Neuron (in vitro differentiated cells): ENCODE data around the gene MBNL1.

Experiments used
- H2AFZ ChIP-seq: one replicate; pipeline ENCODE4 v1.6.1; 2013; ENCODE audit warnings: low read depth, mild to moderate bottlenecking, inconsistent platforms, low read length, moderate library complexity
- H3K27me3 ChIP-seq: one replicate; pipeline ENCODE4 v1.6.1; 2013; ENCODE audit warnings: low read length; ENCODE audit not compliant: insufficient read depth
- H3K36me3 ChIP-seq: one replicate; pipeline ENCODE4 v1.6.1; 2013; ENCODE audit warnings: low read length; ENCODE audit not compliant: insufficient read depth
- H3K4me1 ChIP-seq: one replicate; pipeline ENCODE4 v1.6.1; 2013; ENCODE audit warnings: low read length; ENCODE audit not compliant: insufficient read depth
- H3K4me3 ChIP-seq: 2 replicates; pipeline ENCODE4 v1.5.1; 2013; ENCODE audit warnings: mild to moderate bottlenecking, low read length, moderate library complexity
- H3K9me3 ChIP-seq: one replicate; pipeline ENCODE4 v1.6.1; 2013; ENCODE audit warnings: low read length

The MBNL1 gene

DNA sequence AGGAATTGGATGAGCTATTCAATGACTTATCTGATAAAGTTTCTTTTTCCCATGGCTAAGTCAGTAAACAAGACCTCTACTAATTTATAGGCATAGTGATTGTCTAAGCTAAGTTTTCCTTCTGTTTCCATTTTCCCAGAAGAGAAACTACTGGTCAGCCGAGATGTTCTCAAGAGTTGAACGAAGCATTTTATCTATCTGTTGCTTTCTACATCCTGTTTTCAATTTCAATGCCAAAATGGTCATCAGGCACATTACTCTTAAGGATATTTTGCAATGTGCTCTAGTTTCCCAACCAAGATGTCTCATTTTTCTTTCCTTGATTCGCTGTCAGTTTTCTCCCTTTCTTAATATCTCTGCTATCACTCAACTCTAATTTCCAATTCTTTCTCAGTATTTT is 228.7 kb downstream of the MBNL1 start:
- Histone ChIP-seq H3K4me1 (no peaks in the 10 kb centered on the region), H3K27me3 (no peaks in the 10 kb centered on the region), H3K36me3 (no peaks in the 10 kb centered on the region), H3K4me3 (no peak overlapping the region), H3K9me3 (no peaks in the 10 kb centered on the region), H2AFZ (no peak overlapping the region)

GRCh38 chr3:152497890-152498289 is 229.2 kb downstream of the MBNL1 start:
- Histone ChIP-seq H2AFZ (no peak overlapping the region), H3K27me3 (no peaks in the 10 kb centered on the region), H3K4me3 (no peak overlapping the region), H3K9me3 (no peaks in the 10 kb centered on the region), H3K36me3 (no peaks in the 10 kb centered on the region), H3K4me1 (no peaks in the 10 kb centered on the region)

GRCh38 chr3:152499791-152500385 is 231.2 kb downstream of the MBNL1 start:
- no peaks in the 10 kb centered on the region for H3K36me3 ChIP-seq
- H3K4me3 ChIP-seq: no peak overlapping the region
- H3K27me3 ChIP-seq: no peaks in the 10 kb centered on the region
- H3K4me1 ChIP-seq: no peaks in the 10 kb centered on the region
- no peaks in the 10 kb centered on the region for H3K9me3 ChIP-seq
- no peak overlapping the region for H2AFZ ChIP-seq

DNA sequence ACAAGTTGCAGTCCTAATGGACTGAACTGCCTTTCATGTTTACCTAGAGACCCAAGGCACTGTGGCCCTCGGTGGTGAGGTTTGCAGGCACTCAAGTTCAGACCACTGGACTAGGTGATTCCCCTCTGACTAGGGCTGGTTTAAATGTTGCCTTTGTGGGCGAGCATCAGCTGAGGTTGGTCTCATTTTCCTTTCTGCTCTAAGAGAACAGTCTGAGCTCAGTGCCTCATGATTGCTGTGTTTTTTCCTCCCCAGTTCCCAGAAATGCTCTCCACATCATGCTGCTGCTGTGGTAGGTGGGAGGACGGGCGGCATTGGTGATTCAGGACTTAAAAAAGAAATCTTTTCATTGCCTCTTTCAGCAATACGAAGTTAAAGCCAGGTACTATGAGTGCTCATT is 237.2 kb downstream of the MBNL1 start:
- Histone ChIP-seq H3K4me1 (no peaks in the 10 kb centered on the region), H3K9me3 (no peaks in the 10 kb centered on the region), H3K36me3 (no peaks in the 10 kb centered on the region), H3K27me3 (no peaks in the 10 kb centered on the region), H2AFZ (no peak overlapping the region), H3K4me3 (no peak overlapping the region)

GRCh38 chr3:152508705-152509104 is 240.0 kb downstream of the MBNL1 start:
- Histone ChIP-seq H3K9me3 (no peaks in the 10 kb centered on the region), H3K27me3 (no peaks in the 10 kb centered on the region), H3K36me3 (no peaks in the 10 kb centered on the region), H3K4me3 (no peak overlapping the region), H2AFZ (no peak overlapping the region), H3K4me1 (no peaks in the 10 kb centered on the region)

GRCh38 chr3:152511904-152512303 is 243.2 kb downstream of the MBNL1 start:
- no peak overlapping the region for H2AFZ ChIP-seq
- H3K4me3 ChIP-seq: no peak overlapping the region
- no peaks in the 10 kb centered on the region for H3K4me1 ChIP-seq
- H3K9me3 ChIP-seq: no peaks in the 10 kb centered on the region
- no peaks in the 10 kb centered on the region for H3K36me3 ChIP-seq
- no peaks in the 10 kb centered on the region for H3K27me3 ChIP-seq

DNA sequence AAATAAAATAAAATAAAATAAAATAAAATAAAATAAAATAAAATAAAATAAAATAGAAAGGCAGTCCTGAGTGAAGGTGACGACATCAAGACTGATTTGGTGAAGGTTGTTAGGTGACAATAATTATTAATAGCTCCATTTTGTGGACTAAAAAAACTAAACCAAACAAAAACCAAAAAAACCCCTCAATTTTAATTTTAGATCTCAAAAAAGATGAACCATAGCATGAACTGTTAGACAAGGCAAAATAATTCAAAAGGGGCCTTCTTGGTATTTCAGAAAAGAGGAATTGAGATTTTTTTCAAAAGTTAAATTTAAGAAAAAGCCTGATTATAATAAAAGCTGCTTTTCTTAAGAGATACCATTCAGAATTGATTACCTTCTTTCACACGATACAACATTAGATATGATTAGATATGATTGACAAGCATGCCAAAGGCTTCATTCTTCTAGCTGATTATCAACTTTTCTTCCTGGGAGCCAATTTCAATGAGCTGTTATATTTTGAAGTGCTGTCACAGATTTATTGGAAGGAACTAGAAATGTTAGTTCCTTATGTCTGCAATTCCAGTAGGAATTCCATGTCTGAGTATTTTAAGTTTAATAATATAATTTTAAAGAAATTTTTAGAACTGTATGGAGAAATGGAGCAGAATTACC is 244.7 kb downstream of the MBNL1 start:
- H3K4me1 ChIP-seq: peaks cover 2% of the 10 kb centered on the region
- H3K4me3 ChIP-seq: no peak overlapping the region
- H2AFZ ChIP-seq: no peak overlapping the region
- H3K27me3 ChIP-seq: no peaks in the 10 kb centered on the region
- no peaks in the 10 kb centered on the region for H3K9me3 ChIP-seq
- H3K36me3 ChIP-seq: no peaks in the 10 kb centered on the region
